ENCODE results near the gene NME7. TPM values are rescaled to one million over a fixed set of nuclear protein-coding genes. Genes with fewer than 3 reads are reported as not detected.
"Not testable (repeated sequence)": the region's sequence is repeated elsewhere in the genome, so short reads cannot be mapped to it uniquely, and the experiment has no call there.

The NME7 gene
- total RNA-seq, 1 experiment from 2014 or later = 34.2 TPM

- TF ChIP-seq CTCF (conservative IDR thresholded peaks at IDR 0.05; ENCODE audit: low read depth, low read length) = no peak
- TF ChIP-seq EZH2 (IDR thresholded peaks at IDR 0.05; ENCODE audit: borderline replicate concordance, low read depth, low read length, poor library complexity, severe bottlenecking) = no peak
- Histone ChIP-seq H3K9me3 (ENCODE audit: low read depth, low read length, poor library complexity, severe bottlenecking) (no peaks in the 10 kb centered on the region), H3K27ac (ENCODE audit: low read depth, low read length, poor library complexity, severe bottlenecking) (no peak overlapping the region), H3K4me1 (ENCODE audit: insufficient read depth, low read length, poor library complexity, severe bottlenecking) (no peaks in the 10 kb centered on the region), H3K27me3 (replicated peaks; ENCODE audit: insufficient read depth, low read depth, low read length, poor library complexity) (no peaks in the 10 kb centered on the region), H3K36me3 (ENCODE audit: insufficient read depth, low read length, poor library complexity, severe bottlenecking) (peaks cover 3% of the 10 kb centered on the region), H3K4me3 (ENCODE audit: low read depth, low read length, poor library complexity, severe bottlenecking) (no peak overlapping the region)
- CTCF ChIA-PET = no interaction called here
- POLR2A ChIA-PET (ENCODE audit: low non-redundant PET) = no interaction called here
- intact Hi-C loops (cut with micrococcal nuclease; ENCODE audit: unreplicated experiment) = no loop called here
- BruUV-seq (replicated peaks) = no TSS peak
- no peak for DNase-seq (ENCODE audit: low spot score)
Observed at GRCh38 chr1:169127305-169127704, 240.3 kb downstream of the NME7 start.

GRCh38 chr1:169126335-169126734 is 241.3 kb downstream of the NME7 start:
- ChIA-PET CTCF (no interaction called here), POLR2A (ENCODE audit: low non-redundant PET) (no interaction called here)
- TF ChIP-seq CTCF (conservative IDR thresholded peaks at IDR 0.05; ENCODE audit: low read depth, low read length) (no peak), EZH2 (IDR thresholded peaks at IDR 0.05; ENCODE audit: borderline replicate concordance, low read depth, low read length, poor library complexity, severe bottlenecking) (no peak)
- H3K27ac ChIP-seq (ENCODE audit: low read depth, low read length, poor library complexity, severe bottlenecking) = no peak overlapping the region
- no peaks in the 10 kb centered on the region for H3K27me3 ChIP-seq (replicated peaks; ENCODE audit: insufficient read depth, low read depth, low read length, poor library complexity)
- no TSS peak for BruUV-seq (replicated peaks)
- no peak for DNase-seq (ENCODE audit: low spot score)
- intact Hi-C loops (cut with micrococcal nuclease; ENCODE audit: unreplicated experiment) = no loop called here
- H3K4me3 ChIP-seq (ENCODE audit: low read depth, low read length, poor library complexity, severe bottlenecking) = no peak overlapping the region
- no peaks in the 10 kb centered on the region for H3K4me1 ChIP-seq (ENCODE audit: insufficient read depth, low read length, poor library complexity, severe bottlenecking)
- H3K36me3 ChIP-seq (ENCODE audit: insufficient read depth, low read length, poor library complexity, severe bottlenecking) = peaks cover 3% of the 10 kb centered on the region
- H3K9me3 ChIP-seq (ENCODE audit: low read depth, low read length, poor library complexity, severe bottlenecking) = no peaks in the 10 kb centered on the region

- H3K9me3 ChIP-seq (ENCODE audit: low read depth, low read length, poor library complexity, severe bottlenecking); H3K27me3 ChIP-seq (replicated peaks; ENCODE audit: insufficient read depth, low read depth, low read length, poor library complexity); H3K4me1 ChIP-seq (ENCODE audit: insufficient read depth, low read length, poor library complexity, severe bottlenecking); POLR2A ChIA-PET (ENCODE audit: low non-redundant PET); DNase-seq (ENCODE audit: low spot score); H3K4me3 ChIP-seq (ENCODE audit: low read depth, low read length, poor library complexity, severe bottlenecking); H3K27ac ChIP-seq (ENCODE audit: low read depth, low read length, poor library complexity, severe bottlenecking); intact Hi-C loops (cut with micrococcal nuclease; ENCODE audit: unreplicated experiment); H3K36me3 ChIP-seq (ENCODE audit: insufficient read depth, low read length, poor library complexity, severe bottlenecking); CTCF ChIA-PET; BruUV-seq (replicated peaks): not testable (repeated sequence)
Observed at GRCh38 chr1:169125597-169125996, 242.0 kb downstream of the NME7 start.

- H3K27me3 ChIP-seq (replicated peaks; ENCODE audit: insufficient read depth, low read depth, low read length, poor library complexity) = no peaks in the 10 kb centered on the region
- H3K4me1 ChIP-seq (ENCODE audit: insufficient read depth, low read length, poor library complexity, severe bottlenecking) = no peaks in the 10 kb centered on the region
- intact Hi-C loops (cut with micrococcal nuclease; ENCODE audit: unreplicated experiment) = no loop called here
- no peaks in the 10 kb centered on the region for H3K9me3 ChIP-seq (ENCODE audit: low read depth, low read length, poor library complexity, severe bottlenecking)
- POLR2A ChIA-PET (ENCODE audit: low non-redundant PET) = no interaction called here
- no peak for DNase-seq (ENCODE audit: low spot score)
- no peak overlapping the region for H3K27ac ChIP-seq (ENCODE audit: low read depth, low read length, poor library complexity, severe bottlenecking)
- BruUV-seq (replicated peaks) = no TSS peak
- peaks cover 3% of the 10 kb centered on the region for H3K36me3 ChIP-seq (ENCODE audit: insufficient read depth, low read length, poor library complexity, severe bottlenecking)
- CTCF ChIA-PET = no interaction called here
- TF ChIP-seq EZH2 (IDR thresholded peaks at IDR 0.05; ENCODE audit: borderline replicate concordance, low read depth, low read length, poor library complexity, severe bottlenecking) = no peak
- no peak for TF ChIP-seq CTCF (conservative IDR thresholded peaks at IDR 0.05; ENCODE audit: low read depth, low read length)
- H3K4me3 ChIP-seq (ENCODE audit: low read depth, low read length, poor library complexity, severe bottlenecking) = no peak overlapping the region
Observed at GRCh38 chr1:169124459-169124858, 243.1 kb downstream of the NME7 start.

Data from A673 (cell line).